ENCODE measurements around the gene INHBB.

The INHBB gene

DNA sequence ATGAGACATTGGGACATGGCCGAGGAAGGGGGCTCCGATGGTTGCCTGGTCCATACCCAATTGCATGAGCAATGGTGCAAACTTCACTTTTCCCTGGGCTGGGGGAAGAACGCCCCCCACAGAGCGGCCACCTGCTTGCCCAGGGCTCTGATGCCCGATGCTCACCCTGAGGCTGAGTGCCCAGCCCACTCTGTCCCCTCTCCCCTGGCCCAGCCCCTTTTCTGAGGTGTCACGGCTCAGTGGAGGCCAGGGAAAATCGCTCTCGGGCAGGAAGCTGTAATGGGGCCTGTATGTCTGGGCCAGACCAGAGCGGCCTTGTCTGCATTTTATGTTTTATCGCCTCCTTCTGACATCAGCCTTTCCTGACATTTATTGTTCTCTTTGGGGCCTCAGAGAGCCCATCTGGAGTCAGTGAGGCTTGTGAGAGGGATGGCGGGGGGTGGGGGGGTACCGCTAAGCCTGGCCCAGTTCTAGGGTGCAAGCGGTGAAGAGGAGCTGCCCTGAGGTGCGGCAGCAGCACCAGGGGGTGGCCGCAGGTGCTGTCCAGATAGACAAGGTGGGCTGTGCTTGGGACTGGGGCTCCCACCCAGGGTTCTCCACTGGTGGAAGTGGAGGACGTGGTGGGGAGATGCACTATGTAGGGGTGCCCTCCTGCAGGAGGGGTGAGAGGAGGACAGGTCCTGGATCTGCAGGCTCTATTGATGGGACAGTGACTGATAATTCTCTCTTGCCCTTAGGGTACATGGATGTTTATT lies 46.2 kb downstream of the INHBB start:
- ChIA-PET POLR2A (no interaction called here), CTCF (no interaction called here)
- DNase-seq, result no peak
- H3K4me3 ChIP-seq (ENCODE audit: control insufficient read depth in 1 of 7, extremely low read depth in 1 of 7, insufficient read depth in 4 of 7, low read depth in 2 of 7, low read length in 6 of 7), result no peak overlapping the region
- peaks cover 0 to 21% (median 4%) of the 10 kb centered on the region in 5 experiments for H3K27me3 ChIP-seq (replicated peaks in 2 of 5; ENCODE audit: control insufficient read depth in 4 of 5, insufficient read depth in 5 of 5, low read length in 4 of 5)
- no peaks in the 10 kb centered on the region for H3K4me1 ChIP-seq (ENCODE audit: control extremely low read depth in 1 of 4, control insufficient read depth in 4 of 4, insufficient read depth in 4 of 4, low read length in 3 of 4)
- WGBS (ENCODE audit: insufficient coverage), result 91% methylated on average over 15 of the region's 16 CpGs
- no peaks in the 10 kb centered on the region for H3K36me3 ChIP-seq (ENCODE audit: control insufficient read depth in 4 of 4, insufficient read depth in 4 of 4, low read length in 3 of 4)
- H3K9me3 ChIP-seq (ENCODE audit: control extremely low read depth in 1 of 5, control insufficient read depth in 4 of 5, insufficient read depth in 2 of 5, low read depth in 1 of 5, low read length in 4 of 5), result peaks cover 0 to 6% (median 0%) of the 10 kb centered on the region in 5 experiments
- no peak overlapping the region for H3K27ac ChIP-seq (ENCODE audit: insufficient read depth in 1 of 2, low read depth in 1 of 2, low read length in 2 of 2, poor library complexity in 1 of 2, severe bottlenecking in 2 of 2)

DNA sequence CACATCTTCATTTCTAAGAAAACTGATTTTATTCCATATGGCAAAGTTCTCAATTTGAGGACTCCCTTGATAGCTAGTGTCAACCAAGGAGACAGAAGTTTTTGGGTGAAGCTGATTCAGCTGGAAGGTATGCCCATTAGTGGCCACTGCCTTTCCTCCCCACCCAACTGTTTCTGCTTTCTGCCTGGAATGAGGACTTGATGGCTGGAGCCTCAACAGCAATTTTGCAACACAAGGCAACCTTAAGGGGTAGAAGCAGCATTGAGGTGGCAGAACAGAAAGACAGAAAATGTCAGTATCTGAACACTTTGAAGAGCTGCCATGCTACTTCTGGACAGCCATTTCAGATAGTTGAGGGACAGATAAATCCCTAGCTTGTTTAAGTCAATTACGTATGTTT lies 47.0 kb downstream of the INHBB start:
- WGBS (ENCODE audit: insufficient coverage), result no CpG with 5 or more reads among the region's 1 CpG
- Histone ChIP-seq H3K4me1 (ENCODE audit: control extremely low read depth in 1 of 4, control insufficient read depth in 4 of 4, insufficient read depth in 4 of 4, low read length in 3 of 4) (no peaks in the 10 kb centered on the region), H3K27me3 (replicated peaks in 2 of 5; ENCODE audit: control insufficient read depth in 4 of 5, insufficient read depth in 5 of 5, low read length in 4 of 5) (peaks cover 0 to 24% (median 6%) of the 10 kb centered on the region in 5 experiments), H3K36me3 (ENCODE audit: control insufficient read depth in 4 of 4, insufficient read depth in 4 of 4, low read length in 3 of 4) (no peaks in the 10 kb centered on the region), H3K27ac (ENCODE audit: insufficient read depth in 1 of 2, low read depth in 1 of 2, low read length in 2 of 2, poor library complexity in 1 of 2, severe bottlenecking in 2 of 2) (no peak overlapping the region), H3K9me3 (ENCODE audit: control extremely low read depth in 1 of 5, control insufficient read depth in 4 of 5, insufficient read depth in 2 of 5, low read depth in 1 of 5, low read length in 4 of 5) (peaks cover 0 to 6% (median 0%) of the 10 kb centered on the region in 5 experiments), H3K4me3 (ENCODE audit: control insufficient read depth in 1 of 7, extremely low read depth in 1 of 7, insufficient read depth in 4 of 7, low read depth in 2 of 7, low read length in 6 of 7) (no peak overlapping the region)
- ChIA-PET CTCF (no interaction called here), POLR2A (no interaction called here)
- no peak for DNase-seq

DNA sequence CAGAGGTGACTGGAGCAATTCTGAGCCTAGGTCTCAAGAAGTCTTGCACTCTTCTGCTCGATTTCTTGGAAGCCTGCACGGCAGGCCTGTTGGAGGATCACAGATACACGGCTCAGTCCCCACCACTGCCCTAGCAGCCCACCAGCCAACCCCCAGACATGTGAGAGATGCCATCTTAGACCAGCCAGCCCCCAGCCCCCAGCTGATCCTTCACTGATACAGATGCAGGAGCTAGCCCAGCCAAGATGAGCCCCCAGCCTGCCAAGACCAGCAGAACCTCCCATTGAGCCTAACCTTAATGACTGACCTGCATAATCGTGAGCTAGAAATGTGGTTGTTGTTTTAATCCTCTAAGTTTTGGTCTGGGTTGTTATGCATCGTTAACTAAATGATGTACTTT lies 47.5 kb downstream of the INHBB start:
- Histone ChIP-seq H3K36me3 (ENCODE audit: control insufficient read depth in 4 of 4, insufficient read depth in 4 of 4, low read length in 3 of 4) (no peaks in the 10 kb centered on the region), H3K4me3 (ENCODE audit: control insufficient read depth in 1 of 7, extremely low read depth in 1 of 7, insufficient read depth in 4 of 7, low read depth in 2 of 7, low read length in 6 of 7) (no peak overlapping the region), H3K4me1 (ENCODE audit: control extremely low read depth in 1 of 4, control insufficient read depth in 4 of 4, insufficient read depth in 4 of 4, low read length in 3 of 4) (no peaks in the 10 kb centered on the region), H3K27me3 (replicated peaks in 2 of 5; ENCODE audit: control insufficient read depth in 4 of 5, insufficient read depth in 5 of 5, low read length in 4 of 5) (peaks cover 0 to 27% (median 6%) of the 10 kb centered on the region in 5 experiments), H3K27ac (ENCODE audit: insufficient read depth in 1 of 2, low read depth in 1 of 2, low read length in 2 of 2, poor library complexity in 1 of 2, severe bottlenecking in 2 of 2) (no peak overlapping the region), H3K9me3 (ENCODE audit: control extremely low read depth in 1 of 5, control insufficient read depth in 4 of 5, insufficient read depth in 2 of 5, low read depth in 1 of 5, low read length in 4 of 5) (peaks cover 0 to 6% (median 0%) of the 10 kb centered on the region in 5 experiments)
- WGBS (ENCODE audit: insufficient coverage), result 97% methylated on average over 4 of the region's 5 CpGs
- DNase-seq, result no peak
- ChIA-PET CTCF (no interaction called here), POLR2A (no interaction called here)

DNA sequence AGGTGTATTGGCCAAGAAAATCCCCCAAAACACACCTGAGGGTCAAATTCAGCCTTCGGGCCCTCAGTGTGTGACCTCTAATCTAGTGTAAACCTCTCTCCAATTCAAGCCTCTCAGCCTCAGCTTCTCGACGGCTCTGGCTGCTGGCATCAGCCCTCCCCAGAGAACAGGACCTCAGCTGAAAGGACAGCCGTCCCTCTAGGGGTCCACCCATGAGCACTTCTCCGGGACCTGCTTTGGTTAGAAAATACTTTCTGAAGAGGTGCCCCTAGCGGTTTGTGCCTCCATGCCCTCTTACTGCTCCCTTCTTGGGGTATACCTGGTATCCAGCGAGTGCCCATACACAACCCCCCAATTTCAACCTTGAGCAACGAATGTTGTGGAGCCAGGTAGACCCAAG lies 48.8 kb downstream of the INHBB start:
- no peak for DNase-seq
- CTCF ChIA-PET, result no interaction called here
- WGBS (ENCODE audit: insufficient coverage), result 95% methylated on average over 8 of the region's 8 CpGs

DNA sequence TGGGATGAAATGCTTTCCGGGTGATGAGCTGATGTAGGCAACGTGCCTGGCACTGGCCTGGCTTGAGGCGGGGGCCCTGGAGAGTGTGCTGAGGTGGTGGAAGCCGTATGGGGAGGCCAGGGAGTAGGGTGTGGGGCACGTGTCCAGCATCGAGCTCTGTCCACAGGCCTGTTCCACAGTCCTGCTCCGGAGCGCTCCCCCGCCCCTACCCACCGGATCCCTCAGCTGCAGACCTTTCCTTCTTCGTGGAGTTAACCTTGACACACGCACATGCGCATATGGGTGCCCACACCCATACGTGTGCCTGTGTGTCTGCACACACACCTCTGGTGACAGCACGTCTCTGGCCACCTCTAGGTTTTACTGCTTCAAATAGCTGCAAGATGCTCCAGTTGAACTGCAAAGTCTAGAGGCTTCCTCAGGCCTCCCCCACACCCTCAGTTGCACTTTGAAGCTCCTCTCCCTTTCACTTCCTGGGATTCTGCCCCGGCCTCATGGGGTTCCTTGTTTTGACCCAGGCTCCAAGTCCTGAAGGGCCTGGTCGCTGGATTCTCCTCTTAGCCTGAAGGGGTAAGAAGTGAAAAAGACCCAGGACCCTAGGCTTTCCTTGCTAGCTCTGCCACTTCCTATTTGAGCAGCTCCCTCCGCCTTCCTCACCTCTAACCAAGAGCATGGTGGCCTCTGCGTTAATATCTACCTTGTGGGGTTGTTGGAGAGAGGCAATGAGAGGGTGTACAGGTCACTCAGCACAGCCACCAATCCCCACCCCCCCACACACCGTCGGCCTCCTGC lies 49.5 kb downstream of the INHBB start:
- H3K27me3 ChIP-seq (replicated peaks in 2 of 5; ENCODE audit: control insufficient read depth in 4 of 5, insufficient read depth in 5 of 5, low read length in 4 of 5), result peaks cover 0 to 19% (median 3%) of the 10 kb centered on the region in 5 experiments
- H3K27ac ChIP-seq (ENCODE audit: insufficient read depth in 1 of 2, low read depth in 1 of 2, low read length in 2 of 2, poor library complexity in 1 of 2, severe bottlenecking in 2 of 2), result no peak overlapping the region
- POLR2A ChIA-PET, result no interaction called here
- CTCF ChIA-PET, result no interaction called here
- no peak for DNase-seq
- no peaks in the 10 kb centered on the region for H3K4me1 ChIP-seq (ENCODE audit: control extremely low read depth in 1 of 4, control insufficient read depth in 4 of 4, insufficient read depth in 4 of 4, low read length in 3 of 4)
- H3K36me3 ChIP-seq (ENCODE audit: control insufficient read depth in 4 of 4, insufficient read depth in 4 of 4, low read length in 3 of 4), result no peaks in the 10 kb centered on the region
- H3K9me3 ChIP-seq (ENCODE audit: control extremely low read depth in 1 of 5, control insufficient read depth in 4 of 5, insufficient read depth in 2 of 5, low read depth in 1 of 5, low read length in 4 of 5), result peaks cover 0 to 6% (median 0%) of the 10 kb centered on the region in 5 experiments
- no peak overlapping the region for H3K4me3 ChIP-seq (ENCODE audit: control insufficient read depth in 1 of 7, extremely low read depth in 1 of 7, insufficient read depth in 4 of 7, low read depth in 2 of 7, low read length in 6 of 7)
- WGBS (ENCODE audit: insufficient coverage), result 84% methylated on average over 14 of the region's 21 CpGs

More for the DNA sequence above, 48.8 kb downstream of the INHBB start:
- H3K9me3 ChIP-seq (ENCODE audit: control extremely low read depth in 1 of 5, control insufficient read depth in 4 of 5, insufficient read depth in 2 of 5, low read depth in 1 of 5, low read length in 4 of 5), result peaks cover 0 to 6% (median 0%) of the 10 kb centered on the region in 5 experiments
- H3K4me3 ChIP-seq (ENCODE audit: control insufficient read depth in 1 of 7, extremely low read depth in 1 of 7, insufficient read depth in 4 of 7, low read depth in 2 of 7, low read length in 6 of 7), result no peak overlapping the region
- peaks cover 0 to 24% (median 4%) of the 10 kb centered on the region in 5 experiments for H3K27me3 ChIP-seq (replicated peaks in 2 of 5; ENCODE audit: control insufficient read depth in 4 of 5, insufficient read depth in 5 of 5, low read length in 4 of 5)
- H3K36me3 ChIP-seq (ENCODE audit: control insufficient read depth in 4 of 4, insufficient read depth in 4 of 4, low read length in 3 of 4), result no peaks in the 10 kb centered on the region
- H3K4me1 ChIP-seq (ENCODE audit: control extremely low read depth in 1 of 4, control insufficient read depth in 4 of 4, insufficient read depth in 4 of 4, low read length in 3 of 4), result no peaks in the 10 kb centered on the region
- H3K27ac ChIP-seq (ENCODE audit: insufficient read depth in 1 of 2, low read depth in 1 of 2, low read length in 2 of 2, poor library complexity in 1 of 2, severe bottlenecking in 2 of 2), result no peak overlapping the region
- POLR2A ChIA-PET, result no interaction called here

DNA sequence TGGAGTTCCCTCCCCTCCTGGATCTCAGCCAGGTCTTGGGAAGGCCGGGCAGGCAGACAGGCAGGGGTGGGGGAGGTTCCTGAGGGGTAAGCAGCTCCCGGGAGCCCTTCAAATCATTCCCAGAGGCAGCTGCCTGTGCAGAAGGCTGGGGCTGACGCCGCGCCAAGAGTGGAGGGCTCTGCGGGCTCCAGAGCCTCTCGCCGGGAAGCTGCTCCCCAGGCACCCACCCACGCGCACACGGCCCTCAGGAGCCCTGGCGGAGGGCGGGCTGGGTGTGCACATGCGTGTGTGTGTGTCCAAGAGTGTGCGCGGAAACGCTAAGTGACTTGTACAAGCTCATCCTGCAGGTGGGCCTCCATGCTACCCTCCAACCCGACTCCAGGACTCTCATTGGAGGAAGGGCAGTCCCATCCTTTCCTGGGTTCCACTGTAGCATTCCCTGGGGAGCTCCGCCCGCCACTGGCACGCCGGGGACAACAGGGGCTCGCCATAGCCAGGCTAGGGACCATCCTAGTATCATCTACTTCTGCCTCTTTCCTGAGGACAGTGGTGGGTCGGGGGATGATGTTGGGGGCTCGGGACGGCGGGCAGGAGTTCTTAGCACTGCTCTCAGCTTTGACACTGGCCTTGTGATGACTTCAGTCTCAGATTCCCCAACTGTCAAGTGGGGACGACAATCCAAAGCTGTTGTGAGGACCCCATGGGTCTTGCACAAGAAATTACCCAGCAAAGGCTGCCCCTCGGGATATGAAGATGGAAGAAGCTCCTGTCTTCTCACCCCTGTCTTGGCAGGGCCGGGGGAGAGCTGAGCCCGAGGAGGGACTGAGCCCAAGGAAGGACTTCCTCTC lies 50.3 kb downstream of the INHBB start:
- H3K27me3 ChIP-seq (replicated peaks in 2 of 5; ENCODE audit: control insufficient read depth in 4 of 5, insufficient read depth in 5 of 5, low read length in 4 of 5), result peaks cover 0 to 19% (median 4%) of the 10 kb centered on the region in 5 experiments

More for the DNA sequence above, 50.3 kb downstream of the INHBB start:
- no peaks in the 10 kb centered on the region for H3K4me1 ChIP-seq (ENCODE audit: control extremely low read depth in 1 of 4, control insufficient read depth in 4 of 4, insufficient read depth in 4 of 4, low read length in 3 of 4)
- no peaks in the 10 kb centered on the region for H3K36me3 ChIP-seq (ENCODE audit: control insufficient read depth in 4 of 4, insufficient read depth in 4 of 4, low read length in 3 of 4)
- DNase-seq, result no peak
- POLR2A ChIA-PET, result no interaction called here
- H3K9me3 ChIP-seq (ENCODE audit: control extremely low read depth in 1 of 5, control insufficient read depth in 4 of 5, insufficient read depth in 2 of 5, low read depth in 1 of 5, low read length in 4 of 5), result peaks cover 0 to 6% (median 0%) of the 10 kb centered on the region in 5 experiments
- H3K27ac ChIP-seq (ENCODE audit: insufficient read depth in 1 of 2, low read depth in 1 of 2, low read length in 2 of 2, poor library complexity in 1 of 2, severe bottlenecking in 2 of 2), result no peak overlapping the region
- WGBS (ENCODE audit: insufficient coverage), result 82% methylated on average over 25 of the region's 31 CpGs
- CTCF ChIA-PET, result no interaction called here
- no peak overlapping the region for H3K4me3 ChIP-seq (ENCODE audit: control insufficient read depth in 1 of 7, extremely low read depth in 1 of 7, insufficient read depth in 4 of 7, low read depth in 2 of 7, low read length in 6 of 7)
